ENCODE results near the gene DRC3.

Gene DRC3

DNA sequence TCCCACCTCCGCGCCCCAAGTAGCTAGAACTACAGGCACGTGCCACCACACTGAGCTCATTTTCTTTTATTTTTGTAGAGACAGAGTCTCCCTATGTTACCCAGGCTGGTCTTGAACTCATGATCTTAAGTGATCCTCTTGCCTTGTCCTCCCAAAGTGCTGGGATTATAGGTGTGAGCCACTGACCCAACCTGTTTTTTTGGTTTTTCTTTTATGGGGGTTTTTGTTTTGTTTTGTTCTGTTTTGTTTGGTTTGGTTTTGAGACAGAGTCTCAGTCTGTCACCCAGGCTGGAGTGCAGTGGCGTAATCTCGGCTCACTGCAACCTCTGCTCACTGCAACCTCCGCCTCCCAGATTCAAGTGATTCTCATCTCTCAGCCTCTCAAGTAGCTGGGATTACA lies 82.9 kb downstream of the DRC3 start:
- no peak for DNase-seq (ENCODE audit: low spot score)

DNA sequence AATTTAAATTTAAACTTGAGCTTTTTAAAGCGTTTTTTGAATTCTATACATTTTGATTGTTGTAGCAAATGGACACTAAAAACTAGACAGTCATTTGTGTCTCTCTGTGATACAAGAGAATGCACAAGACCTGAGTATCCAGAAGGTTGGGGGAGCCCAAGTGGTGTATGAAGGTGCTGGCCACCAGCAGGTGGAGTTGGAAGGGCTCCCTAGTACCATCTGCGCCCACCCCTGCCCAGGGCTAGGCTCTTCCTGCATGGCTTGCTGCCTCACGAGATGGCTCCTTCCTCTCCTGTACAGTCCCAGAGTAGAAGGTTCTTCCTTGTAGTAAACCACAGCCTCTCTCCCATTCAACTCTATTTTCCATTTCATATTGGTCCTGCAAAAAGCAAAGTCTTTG lies 83.6 kb downstream of the DRC3 start:
- no peak for DNase-seq (ENCODE audit: low spot score)

DNA sequence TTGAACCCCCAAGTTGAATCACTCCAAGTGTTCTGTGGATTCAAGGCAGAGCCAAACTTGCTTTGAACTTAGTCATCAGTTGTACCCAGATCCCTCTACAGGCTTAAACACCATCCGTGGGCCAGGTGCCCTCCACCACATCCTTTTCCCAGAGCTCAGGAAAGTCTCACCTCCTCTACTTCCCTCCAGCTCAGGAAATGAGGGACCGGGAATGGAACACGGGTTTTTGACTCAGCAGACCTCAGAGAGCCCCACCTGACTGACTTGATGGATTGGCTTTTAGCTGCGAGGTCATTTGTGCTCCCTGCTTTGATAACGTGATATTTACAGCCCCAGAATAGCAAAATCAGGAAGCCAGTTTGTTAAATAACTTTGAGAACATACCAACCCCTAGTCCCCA lies 86.6 kb downstream of the DRC3 start:
- DNase-seq (ENCODE audit: low spot score) = no peak

DNA sequence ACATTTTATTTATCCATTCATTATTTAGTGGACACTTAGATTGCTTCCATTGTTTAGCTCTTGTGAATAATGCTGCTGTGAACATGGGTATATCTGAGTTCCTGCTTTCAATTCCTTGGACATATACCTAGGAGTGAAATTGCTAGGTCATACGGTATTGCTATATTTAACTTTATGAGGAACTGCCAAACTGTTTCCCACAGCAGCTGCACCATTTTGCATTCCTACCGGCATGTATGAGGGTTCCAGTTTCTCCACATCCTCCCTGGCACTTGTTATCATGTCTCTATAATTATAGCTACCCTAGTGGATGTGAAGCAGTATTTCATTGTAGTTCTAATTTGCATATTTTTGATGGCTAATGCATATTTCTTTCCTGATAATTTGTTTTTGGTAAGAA lies 91.4 kb downstream of the DRC3 start:
- DNase-seq (ENCODE audit: low spot score) = no peak

DNA sequence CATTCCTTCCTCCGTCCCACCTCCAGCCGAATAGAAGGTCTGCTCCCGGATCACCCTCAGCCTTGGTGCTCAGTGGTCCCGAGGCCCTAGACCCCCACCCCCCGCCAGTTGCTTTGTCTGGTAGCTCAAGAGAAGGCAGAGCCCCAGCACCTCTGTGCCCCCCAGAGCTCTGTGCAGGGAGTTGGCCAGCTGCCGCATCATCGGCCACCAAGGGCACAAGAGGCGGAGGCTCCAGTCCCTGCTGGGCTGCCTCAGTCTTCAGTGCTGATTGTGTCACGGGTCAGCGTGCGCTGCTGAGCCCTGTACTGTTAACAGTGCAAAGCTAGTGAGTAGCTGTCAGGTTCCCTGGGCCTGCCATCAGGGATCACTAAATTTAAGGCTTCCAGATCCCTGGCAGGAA lies 92.9 kb downstream of the DRC3 start:
- DNase-seq (ENCODE audit: low spot score) = no peak
